Stimulated activated CD4-positive, alpha-beta T cell treated with anti-CD3 and anti-CD28 coated beads, Interleukin-1b, Interleukin-23, amount 100 ng/mL, for 24 hours (primary cell): ENCODE results near the gene CPNE1.

ENCODE experiments used
- DNase-seq, 4 experiments: peaks; one replicate each; pipeline ENCODE4 v3.0.0-alpha.2; 2020; ENCODE audit warnings: low read depth in 4 of 4, low spot score in 1 of 4

Gene CPNE1

DNA sequence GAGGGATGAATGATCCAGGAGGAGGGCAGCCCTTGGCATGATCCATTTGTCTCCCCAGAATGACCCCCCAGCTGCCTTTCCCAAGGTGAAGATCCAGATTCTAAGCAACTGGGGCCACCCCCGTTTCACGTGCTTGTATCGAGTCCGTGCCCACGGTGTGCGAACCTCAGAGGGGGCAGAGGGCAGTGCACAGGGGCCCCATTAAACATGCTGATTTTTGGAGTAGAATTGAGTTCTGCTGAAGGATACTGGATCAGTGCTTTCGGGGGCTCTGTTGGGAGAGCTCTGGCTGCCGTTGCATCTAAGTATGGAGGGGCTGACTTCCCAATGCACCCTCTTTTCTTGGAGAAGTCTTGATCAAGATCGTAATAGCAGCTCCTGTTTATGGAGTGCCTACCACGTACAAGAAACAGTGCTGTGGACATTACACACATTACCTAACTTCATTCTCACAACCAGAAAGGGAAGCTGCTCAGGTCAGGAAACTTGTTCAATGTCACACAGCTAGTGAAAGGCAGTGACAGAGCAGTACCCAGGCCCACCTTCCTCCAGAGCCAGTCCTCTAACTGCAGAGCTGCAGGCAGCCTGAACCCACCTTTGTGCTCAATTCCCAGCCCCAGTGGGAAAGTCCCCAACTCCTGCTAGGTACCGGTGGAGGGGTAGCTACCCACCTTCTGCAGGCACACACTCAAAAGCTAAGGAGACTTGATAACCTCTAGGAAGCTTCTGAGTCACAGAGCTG is 43.7 kb downstream of the CPNE1 start:
- no peak for DNase-seq

- peak; percentile 57 to 73 (median 62) for DNase-seq
These were observed 45.3 kb downstream of the CPNE1 start for GRCh38 chr20:35619196-35620095.

- DNase-seq, result no peak
These were observed 46.2 kb downstream of the CPNE1 start for GRCh38 chr20:35618263-35619131.

- no peak for DNase-seq
These were observed 47.1 kb downstream of the CPNE1 start for GRCh38 chr20:35617397-35618262.

- DNase-seq, result peak in 1 of 4 experiments; percentile 58
These were observed 48.0 kb downstream of the CPNE1 start for GRCh38 chr20:35616465-35617396.

DNA sequence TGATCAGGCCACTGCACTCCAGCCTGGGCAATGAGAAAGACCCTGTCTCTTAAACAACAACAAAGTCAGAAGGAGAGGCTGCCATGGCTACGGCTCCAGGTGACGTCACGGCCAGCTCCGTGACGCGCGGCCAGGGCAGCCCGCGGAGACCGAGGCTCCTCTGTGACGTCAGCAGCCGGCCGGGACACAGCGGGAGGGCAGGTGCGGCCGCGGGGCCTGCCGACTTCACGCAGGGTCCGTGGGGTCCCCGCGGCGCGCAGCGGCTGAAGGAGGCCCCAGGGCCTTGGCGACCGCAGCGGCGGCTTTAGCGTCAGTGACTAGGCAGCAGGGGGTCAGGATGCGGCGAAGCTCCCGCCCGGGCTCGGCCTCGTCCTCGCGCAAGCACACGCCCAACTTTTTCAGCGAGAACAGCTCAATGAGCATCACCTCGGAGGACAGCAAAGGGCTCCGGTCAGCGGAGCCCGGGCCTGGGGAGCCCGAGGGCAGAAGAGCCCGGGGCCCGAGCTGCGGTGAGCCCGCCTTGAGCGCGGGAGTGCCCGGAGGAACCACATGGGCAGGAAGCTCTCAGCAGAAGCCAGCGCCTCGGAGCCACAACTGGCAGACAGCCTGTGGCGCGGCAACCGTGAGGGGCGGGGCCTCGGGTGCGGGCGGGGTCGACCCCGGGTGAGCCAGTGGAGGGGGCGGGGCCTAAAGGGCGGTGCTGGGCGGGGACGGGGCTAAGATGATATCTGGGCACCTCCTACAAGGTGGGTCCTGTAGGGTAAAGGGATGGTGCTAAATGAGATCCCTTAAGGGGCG is 48.8 kb downstream of the CPNE1 start, which contains the start of gene SPAG4:
Gene SPAG4 (plus strand): TSS at position 163 of the 798 bp plus-strand sequence. CDS start 175 bp downstream, at position 338.
- DNase-seq, result peak; percentile 100

GRCh38 chr20:35611482-35611881 is 53.2 kb downstream of the CPNE1 start:
- no peak for DNase-seq

GRCh38 chr20:35610833-35611427 is 53.8 kb downstream of the CPNE1 start:
- DNase-seq, result no peak

GRCh38 chr20:35607003-35607735 is 57.5 kb downstream of the CPNE1 start:
- no peak for DNase-seq

DNA sequence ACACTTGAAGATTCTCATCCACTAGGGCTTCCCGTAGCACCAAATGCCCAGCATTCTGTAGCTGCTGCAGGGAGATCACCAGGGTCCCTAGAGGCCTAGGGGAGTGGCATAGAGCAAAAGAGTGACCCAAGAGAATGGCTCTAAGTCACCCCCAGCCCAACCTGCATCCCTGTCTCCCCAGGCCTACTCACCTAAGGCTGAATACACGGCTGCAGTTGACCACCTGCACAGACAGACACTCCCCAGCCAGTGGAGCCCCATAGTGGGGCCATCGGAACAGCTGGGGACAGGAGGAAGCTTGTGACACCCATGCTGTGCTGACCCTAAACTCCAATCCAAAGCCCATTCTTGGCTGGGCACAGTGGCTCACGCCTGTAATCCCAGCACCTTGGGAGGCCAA is 58.6 kb downstream of the CPNE1 start:
- no peak for DNase-seq

GRCh38 chr20:35604449-35604747 is 60.3 kb downstream of the CPNE1 start:
- DNase-seq, result no peak

- DNase-seq, result no peak
These were observed 60.8 kb downstream of the CPNE1 start for GRCh38 chr20:35603695-35604448.

DNA sequence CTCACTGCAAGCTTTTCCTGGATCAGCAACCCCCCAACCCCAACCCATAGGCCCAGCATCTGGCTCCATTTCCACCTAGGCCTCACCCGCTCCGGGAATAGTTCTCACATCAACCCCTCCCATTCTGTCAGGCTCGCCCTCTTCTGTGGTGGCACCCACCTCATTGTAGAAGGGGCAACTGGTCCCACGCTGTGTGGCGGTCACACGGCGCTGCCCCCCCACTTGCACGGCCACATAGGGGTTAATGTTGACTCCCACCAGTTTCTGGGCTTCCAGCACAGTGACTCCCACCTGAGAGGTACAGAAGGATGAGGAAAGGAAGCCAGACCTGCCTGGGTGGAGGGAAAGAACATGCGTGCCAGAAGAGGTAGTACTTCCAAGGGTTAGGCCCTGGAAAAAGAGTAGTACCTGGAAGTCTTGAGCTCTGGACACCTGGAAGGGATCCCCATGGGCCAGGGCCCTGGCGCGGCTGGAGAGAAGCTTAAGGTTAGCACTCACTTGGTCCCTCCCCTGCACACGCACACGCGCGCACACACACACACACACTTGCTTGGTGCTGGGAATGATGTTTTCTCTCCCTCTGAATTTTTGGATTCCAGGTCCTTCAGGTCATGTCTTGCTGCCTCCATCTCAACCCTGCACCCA is 61.7 kb downstream of the CPNE1 start:
- DNase-seq, result no peak

GRCh38 chr20:35601990-35602389 is 62.7 kb downstream of the CPNE1 start:
- DNase-seq, result no peak

DNA sequence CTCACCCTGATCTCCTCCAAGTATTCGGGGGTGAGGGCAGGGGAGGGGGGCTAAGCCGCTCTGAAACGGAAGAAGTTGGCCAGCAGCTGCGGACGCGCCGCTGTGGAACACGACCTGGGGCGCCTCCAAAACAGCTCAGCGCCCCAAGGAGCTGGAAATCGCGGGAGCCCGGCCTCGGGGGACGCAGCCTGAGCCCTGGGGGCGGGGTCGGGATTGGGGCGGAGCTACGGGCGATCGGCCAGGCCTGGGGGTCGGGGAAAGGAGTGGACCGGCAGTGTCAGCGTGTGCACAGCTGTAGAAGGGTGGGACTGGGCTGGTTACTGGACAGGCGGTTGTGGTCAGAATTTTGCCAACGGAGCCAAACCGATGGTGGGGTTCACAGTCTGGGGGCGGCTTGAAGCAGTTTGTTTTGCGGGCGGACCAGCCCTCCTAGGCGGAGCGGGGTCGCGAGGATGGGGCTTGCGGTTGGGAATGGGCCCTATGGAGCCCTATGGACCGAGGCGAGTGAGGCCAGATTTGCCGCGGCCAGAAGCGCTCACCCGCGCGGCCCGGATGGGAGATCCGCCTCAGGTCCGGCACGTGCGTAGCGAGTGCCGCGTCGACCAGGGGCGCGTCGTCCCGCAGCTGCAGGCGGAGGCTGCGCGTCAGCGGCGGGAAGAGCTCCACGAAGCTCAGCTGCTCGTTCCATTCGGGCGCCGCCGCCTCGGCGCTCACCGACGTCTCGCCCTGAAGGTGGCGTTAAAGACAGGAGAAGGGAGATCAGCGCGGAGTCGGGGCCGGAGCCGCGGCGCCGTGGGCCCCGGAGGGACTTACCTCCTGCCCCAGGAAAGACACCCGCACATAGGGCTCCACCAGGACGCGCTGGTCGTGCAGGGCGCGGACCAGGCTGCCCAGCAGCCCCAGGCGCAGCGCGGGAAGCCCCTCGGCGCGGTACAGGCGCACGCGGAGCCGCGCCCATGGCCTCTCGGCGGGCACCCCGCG is 63.4 kb downstream of the CPNE1 start:
- peak; percentile 52 to 71 (median 60) for DNase-seq
